ENCODE results near the gene RASA4B.

RASA4B gene

DNA sequence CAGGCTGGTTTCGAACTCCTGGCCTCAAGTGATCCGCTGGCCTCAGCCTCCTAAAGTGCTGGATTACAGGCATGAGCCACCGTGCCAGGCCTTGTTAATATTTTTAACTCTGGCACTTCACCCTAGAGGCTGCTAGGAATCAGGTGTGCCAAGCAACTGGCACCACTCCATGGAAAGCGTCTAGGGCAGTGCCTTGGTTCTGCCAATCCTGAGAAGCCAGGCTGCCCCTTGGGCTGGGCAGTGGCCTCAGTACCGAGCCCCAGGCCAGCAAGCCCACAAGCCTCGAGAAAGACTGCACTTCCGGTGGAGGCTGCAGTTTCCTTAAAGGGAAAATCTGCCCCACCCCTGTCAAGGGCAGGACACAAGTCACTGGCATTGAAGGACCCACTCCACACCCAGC lies 64.3 kb downstream of the RASA4B start:
- DNase-seq (ENCODE audit: low spot score), result no peak

DNA sequence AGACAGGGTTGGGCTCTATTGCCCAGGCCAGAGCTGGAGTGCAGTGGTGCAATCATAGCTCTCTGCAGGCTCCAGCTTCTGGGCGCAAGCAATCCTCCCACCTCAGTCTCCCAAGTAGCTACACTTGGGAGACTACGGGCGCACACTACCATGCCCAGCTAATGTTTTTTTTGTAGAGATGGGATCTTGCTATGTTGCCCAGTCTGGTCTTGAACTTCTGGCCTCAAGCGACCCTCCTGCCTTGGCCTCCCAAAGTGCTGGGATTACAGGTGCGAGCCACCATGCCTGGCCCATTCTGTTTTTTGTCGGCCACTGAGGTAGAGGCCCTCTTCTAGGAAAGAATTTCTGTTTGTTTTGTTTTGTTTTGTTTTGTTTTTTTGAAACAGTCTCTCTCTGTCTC lies 65.1 kb downstream of the RASA4B start:
- DNase-seq (ENCODE audit: low spot score), result no peak

DNA sequence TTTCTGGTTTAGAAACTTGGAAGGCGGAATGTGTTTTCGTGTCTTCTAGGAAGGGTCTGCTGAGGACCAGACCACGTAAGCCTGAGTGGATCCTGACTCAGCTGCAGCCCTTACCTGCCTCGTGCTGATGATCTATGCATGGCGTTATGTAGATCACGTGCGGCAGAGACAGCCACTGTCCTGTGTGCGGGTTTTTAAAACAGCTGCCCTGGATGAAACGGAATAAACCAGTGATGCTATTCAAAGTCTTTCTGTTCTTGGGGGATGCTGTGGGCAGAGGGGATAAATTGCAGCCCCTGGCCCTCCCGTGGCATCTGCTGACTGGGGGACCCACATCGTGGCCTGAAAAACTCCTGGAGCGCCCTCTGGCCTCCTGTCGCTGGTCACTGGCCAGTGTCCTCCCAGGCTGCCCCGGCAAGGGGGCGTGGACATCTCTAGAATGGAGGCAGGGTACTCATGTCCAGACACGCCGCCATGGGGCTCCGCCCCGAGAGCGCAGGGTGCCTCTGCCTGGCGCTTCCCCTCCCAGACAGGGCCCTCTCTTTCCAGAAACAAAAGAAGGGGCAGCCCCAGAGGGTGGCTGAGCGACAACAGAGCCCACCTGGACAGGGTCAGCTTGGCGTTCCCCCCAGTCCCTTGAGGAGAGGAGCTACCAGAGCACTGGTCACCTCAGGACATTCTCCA lies 66.1 kb downstream of the RASA4B start:
- peak; percentile 42 for DNase-seq (ENCODE audit: low spot score)

GRCh38 chr7:102450242-102450641 lies 67.3 kb downstream of the RASA4B start:
- DNase-seq (ENCODE audit: low spot score), result no peak

GRCh38 chr7:102449136-102449535 lies 68.4 kb downstream of the RASA4B start:
- no peak for DNase-seq (ENCODE audit: low spot score)

DNA sequence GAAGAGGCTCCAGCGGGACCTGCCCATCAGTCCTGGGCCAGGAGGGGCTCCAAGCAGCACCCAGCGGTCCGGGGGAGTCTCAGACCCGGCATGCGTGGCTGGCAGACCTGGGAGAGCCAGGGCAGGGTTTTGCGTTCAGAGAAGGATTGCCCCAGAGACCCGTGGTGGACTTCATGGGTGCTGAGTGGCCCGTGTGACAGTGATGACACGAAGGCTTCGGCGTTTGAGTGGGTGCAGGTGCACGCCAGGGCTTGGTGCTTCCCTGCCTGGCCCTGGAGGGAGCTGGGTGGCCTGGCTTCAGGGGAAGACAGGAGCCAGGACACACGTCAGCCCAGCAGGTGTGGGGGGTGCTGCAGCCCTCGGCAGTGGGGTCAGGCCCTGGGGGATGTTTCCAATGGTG lies 70.3 kb downstream of the RASA4B start:
- DNase-seq (ENCODE audit: low spot score), result no peak

DNA sequence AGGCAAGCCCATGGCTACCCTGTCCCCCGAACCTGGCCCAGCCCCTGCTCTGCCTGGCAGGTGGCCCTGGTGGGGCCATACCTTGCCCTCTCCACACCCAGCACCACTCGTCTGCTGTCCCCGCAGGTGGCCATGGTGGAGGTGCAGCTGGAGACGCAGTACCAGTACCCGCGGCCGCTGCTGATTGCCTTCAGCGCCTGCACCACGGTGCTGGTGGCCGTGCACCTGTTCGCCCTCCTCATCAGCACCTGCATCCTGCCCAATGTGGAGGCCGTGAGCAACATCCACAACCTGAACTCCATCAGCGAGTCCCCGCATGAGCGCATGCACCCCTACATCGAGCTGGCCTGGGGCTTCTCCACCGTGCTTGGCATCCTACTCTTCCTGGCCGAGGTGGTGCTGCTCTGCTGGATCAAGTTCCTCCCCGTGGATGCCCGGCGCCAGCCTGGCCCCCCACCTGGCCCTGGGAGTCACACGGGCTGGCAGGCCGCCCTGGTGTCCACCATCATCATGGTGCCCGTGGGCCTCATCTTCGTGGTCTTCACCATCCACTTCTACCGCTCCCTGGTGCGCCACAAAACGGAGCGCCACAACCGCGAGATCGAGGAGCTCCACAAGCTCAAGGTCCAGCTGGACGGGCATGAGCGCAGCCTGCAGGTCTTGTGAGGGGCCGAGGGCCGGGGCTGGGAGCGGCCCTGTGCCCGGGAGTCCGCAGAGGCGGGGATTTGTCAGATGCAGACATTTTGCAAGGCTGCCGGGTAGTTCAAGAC lies 71.0 kb downstream of the RASA4B start:
- no peak for DNase-seq (ENCODE audit: low spot score)

DNA sequence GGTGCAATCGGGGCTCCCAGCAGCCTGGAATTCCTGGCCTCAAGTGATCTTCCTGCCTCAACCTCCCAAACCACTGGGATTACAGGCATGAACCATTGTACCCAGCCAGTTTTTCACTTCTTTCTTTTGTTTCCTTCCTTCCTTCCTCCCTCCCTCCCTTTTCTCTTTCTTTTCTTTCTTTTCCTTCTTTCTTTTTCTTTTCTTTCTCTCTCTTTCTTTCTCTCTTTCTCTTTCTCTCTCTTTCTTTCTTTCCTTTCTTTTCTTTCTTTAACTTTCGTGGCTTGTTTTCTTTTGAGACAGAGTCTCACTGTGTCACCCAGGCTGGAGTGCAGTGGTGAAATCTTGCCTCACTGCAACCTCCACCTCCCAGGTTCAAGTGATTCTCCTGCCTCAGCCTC lies 71.9 kb downstream of the RASA4B start:
- DNase-seq (ENCODE audit: low spot score), result no peak

- DNase-seq (ENCODE audit: low spot score), result no peak
Observed at GRCh38 chr7:102444961-102445673, 72.5 kb downstream of the RASA4B start.

DNA sequence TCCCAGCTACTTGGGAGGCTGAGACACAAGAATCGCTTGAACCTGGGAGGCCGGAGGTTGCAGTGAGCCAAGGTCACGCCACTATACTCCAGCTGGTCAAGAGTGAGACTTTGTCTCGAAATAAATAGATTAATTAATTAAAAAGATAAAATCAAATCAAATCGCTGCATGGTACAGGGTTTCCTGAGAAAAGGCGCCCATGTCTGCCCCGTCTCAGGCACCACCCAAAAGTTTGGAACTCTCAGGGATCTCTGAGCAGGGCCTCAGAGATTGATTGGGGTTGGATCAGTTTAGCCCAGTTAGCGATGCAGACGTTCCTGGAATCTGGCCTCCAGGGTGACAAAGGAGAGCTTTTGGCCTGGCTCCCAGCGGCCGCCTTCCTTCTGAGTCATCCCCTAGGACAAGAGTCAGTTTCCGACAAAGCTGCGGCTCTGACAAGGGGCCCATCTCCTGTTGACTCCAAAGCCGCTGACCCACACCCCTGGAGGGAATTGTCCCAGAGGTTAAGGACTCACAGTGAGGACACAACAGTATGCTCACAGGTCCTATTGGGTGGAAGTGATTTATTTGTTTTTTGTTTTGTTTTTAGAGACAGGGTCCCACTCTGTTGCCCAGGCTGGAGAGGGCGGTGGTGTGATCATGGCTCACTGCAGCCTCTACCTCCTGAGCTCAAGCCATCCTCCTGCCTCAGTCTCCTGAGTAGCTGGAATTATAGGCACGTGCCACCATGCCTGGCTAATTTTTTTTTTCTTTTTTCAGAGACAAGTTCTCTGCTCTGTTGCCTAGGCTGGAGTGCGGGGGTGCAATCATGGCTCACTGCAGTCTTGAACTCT lies 77.4 kb downstream of the RASA4B start:
- peak; percentile 85 for DNase-seq (ENCODE audit: low spot score)

GRCh38 chr7:102436118-102436517 lies 81.5 kb downstream of the RASA4B start:
- no peak for DNase-seq (ENCODE audit: low spot score)

DNA sequence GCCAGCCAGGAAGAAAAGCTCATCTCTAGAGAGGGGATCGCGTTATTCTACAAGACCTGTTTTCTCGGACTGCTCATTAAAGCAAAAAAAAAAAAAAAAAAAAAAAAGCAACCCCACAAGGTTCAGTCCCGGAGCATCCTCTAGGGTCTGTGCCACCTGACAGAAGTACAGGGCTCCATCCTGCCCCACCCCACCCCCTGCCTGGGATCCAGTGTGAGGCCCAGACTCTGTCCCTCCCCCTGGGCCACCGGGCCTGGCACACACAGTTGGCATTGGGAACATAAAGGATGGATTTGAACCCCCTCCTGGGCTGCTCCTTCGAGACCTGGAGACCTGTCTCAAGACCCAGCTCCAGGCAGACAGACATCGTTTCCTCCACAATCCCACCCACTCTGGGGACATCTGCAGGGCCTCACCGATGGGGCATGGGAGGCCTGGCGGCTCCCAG lies 83.5 kb downstream of the RASA4B start:
- DNase-seq (ENCODE audit: low spot score), result no peak

GRCh38 chr7:102433219-102434038 lies 84.1 kb downstream of the RASA4B start, which contains the start of gene ORAI2:
TSS of gene ORAI2 (plus strand) at chr7:102433575. CDS start at chr7:102438957, 5,382 bp downstream.
- DNase-seq (ENCODE audit: low spot score), result peak; percentile 75
